H9 (cell line): ENCODE results near the gene HNRNPH2. TPM values are rescaled to one million over a fixed set of nuclear protein-coding genes. Genes with fewer than 3 reads are reported as not detected.

Experiments
- DNase-seq: peaks from one replicate; pipeline ENCODE4 v3.0.0-alpha.2; 2017
- H2AFZ ChIP-seq: one replicate; pipeline ENCODE4 v1.6.1; 2013; ENCODE audit warnings: mild to moderate bottlenecking, low read length, control low read depth, moderate library complexity
- H2AK5ac ChIP-seq: 2 replicates; pipeline ENCODE4 v1.6.1; 2013; ENCODE audit warnings: low read length, control low read depth, mixed read lengths; ENCODE audit not compliant: insufficient read length
- H2BK120ac ChIP-seq: one replicate; pipeline ENCODE4 v1.6.1; 2013; ENCODE audit warnings: low read depth, mild to moderate bottlenecking, low read length, control low read depth, inconsistent platforms; ENCODE audit not compliant: poor library complexity, severe bottlenecking
- H2BK12ac ChIP-seq: 2 replicates; pipeline ENCODE4 v1.6.1; 2013; ENCODE audit warnings: low read length, control low read depth, mixed read lengths, low read depth; ENCODE audit not compliant: insufficient read length
- H2BK15ac ChIP-seq: 2 replicates; pipeline ENCODE4 v1.6.1; 2013; ENCODE audit warnings: low read depth, low read length, control low read depth
- H2BK20ac ChIP-seq: one replicate; pipeline ENCODE4 v1.6.1; 2013; ENCODE audit warnings: low read depth, mild to moderate bottlenecking, low read length, control low read depth, inconsistent platforms; ENCODE audit not compliant: poor library complexity, severe bottlenecking
- H2BK5ac ChIP-seq: 2 replicates; pipeline ENCODE4 v1.6.1; 2013; ENCODE audit warnings: low read length, control low read depth, mixed read lengths; ENCODE audit not compliant: insufficient read length
- H3K14ac ChIP-seq: 2 replicates; pipeline ENCODE4 v1.6.1; 2013; ENCODE audit warnings: low read length, control low read depth; ENCODE audit not compliant: insufficient read depth
- H3K18ac ChIP-seq: 2 replicates; pipeline ENCODE4 v1.6.1; 2013; ENCODE audit warnings: low read depth, mild to moderate bottlenecking, mixed read lengths, low read length, control low read depth; ENCODE audit not compliant: insufficient read length
- H3K23ac ChIP-seq: 2 replicates; pipeline ENCODE4 v1.6.1; 2013; ENCODE audit warnings: low read length, control low read depth, mixed read lengths, low read depth; ENCODE audit not compliant: insufficient read length
- H3K23me2 ChIP-seq: 2 replicates; pipeline ENCODE4 v1.6.1; 2013; ENCODE audit warnings: low read depth, mild to moderate bottlenecking, mixed read lengths, low read length, control low read depth; ENCODE audit not compliant: insufficient read length, poor library complexity, severe bottlenecking
- H3K27ac ChIP-seq: 2 replicates; pipeline ENCODE4 v1.5.1; 2013; ENCODE audit warnings: low read length, control low read depth, mixed read lengths, low read depth; ENCODE audit not compliant: insufficient read length
- H3K27me3 ChIP-seq: 2 replicates; pipeline ENCODE4 v1.6.1; 2013; ENCODE audit warnings: low read length, control low read depth, inconsistent platforms; ENCODE audit not compliant: insufficient read depth
- H3K4ac ChIP-seq: 2 replicates; pipeline ENCODE4 v1.6.1; 2013; ENCODE audit warnings: low read depth, mild to moderate bottlenecking, control low read depth, inconsistent platforms, low read length, moderate library complexity
- H3K4me1 ChIP-seq: 2 replicates; pipeline ENCODE4 v1.6.1; 2013; ENCODE audit warnings: low read length, control low read depth, inconsistent platforms; ENCODE audit not compliant: insufficient read depth
- H3K4me2 ChIP-seq: 2 replicates; pipeline ENCODE4 v1.6.1; 2013; ENCODE audit warnings: low read length, control low read depth, mixed read lengths; ENCODE audit not compliant: insufficient read length, insufficient read depth
- H3K56ac ChIP-seq: 2 replicates; pipeline ENCODE4 v1.6.1; 2013; ENCODE audit warnings: low read depth, mild to moderate bottlenecking, mixed read lengths, low read length, control low read depth; ENCODE audit not compliant: insufficient read length
- H3K79me1 ChIP-seq: 2 replicates; pipeline ENCODE4 v1.6.1; 2013; ENCODE audit warnings: low read depth, mild to moderate bottlenecking, moderate library complexity, low read length, control low read depth, inconsistent platforms; ENCODE audit not compliant: insufficient read depth, poor library complexity, severe bottlenecking
- H3K79me2 ChIP-seq: 2 replicates; pipeline ENCODE4 v1.6.1; 2013; ENCODE audit warnings: low read length, control low read depth, inconsistent platforms; ENCODE audit not compliant: insufficient read depth
- H3K9ac ChIP-seq: 2 replicates; pipeline ENCODE4 v1.6.1; 2013; ENCODE audit warnings: low read length, control low read depth, mixed read lengths; ENCODE audit not compliant: insufficient read length; ENCODE audit errors: extremely low read depth
- H3K9me3 ChIP-seq: one replicate; pipeline ENCODE4 v1.6.1; 2013; ENCODE audit warnings: low read depth, low read length, inconsistent platforms; ENCODE audit not compliant: control insufficient read depth
- H3T11ph ChIP-seq: one replicate; pipeline ENCODE4 v1.6.1; 2013; ENCODE audit warnings: mild to moderate bottlenecking, low read length, control low read depth, inconsistent platforms
- H4K20me1 ChIP-seq: one replicate; pipeline ENCODE4 v1.6.1; 2013; ENCODE audit not compliant: control insufficient read depth, insufficient read length, insufficient read depth
- H4K5ac ChIP-seq: 2 replicates; pipeline ENCODE4 v1.6.1; 2013; ENCODE audit warnings: low read depth, mild to moderate bottlenecking, mixed read lengths, low read length, control low read depth; ENCODE audit not compliant: insufficient read length
- H4K8ac ChIP-seq: replicated peaks from 2 replicates; pipeline ENCODE4 v1.6.1; 2013; ENCODE audit warnings: low read length, control low read depth, mixed read lengths, low read depth; ENCODE audit not compliant: insufficient read length
- H4K91ac ChIP-seq: 2 replicates; pipeline ENCODE4 v1.6.1; 2013; ENCODE audit warnings: low read depth, mild to moderate bottlenecking, moderate library complexity, mixed read lengths, low read length, control low read depth; ENCODE audit not compliant: insufficient read length
- H3K27ac Mint-ChIP-seq, 3 experiments: 2 replicates in 2 of 3; 3 replicates in 1 of 3; pipeline ENCODE4 v1.8.0; 2020 to 2021; ENCODE audit warnings: mixed read lengths in 3 of 3, mild to moderate bottlenecking in 1 of 3, moderate library complexity in 1 of 3
- H3K27me3 Mint-ChIP-seq: 2 replicates; pipeline ENCODE4 v1.8.0; 2021; ENCODE audit warnings: low read depth, mild to moderate bottlenecking, moderate library complexity, mixed read lengths
- H3K36me3 Mint-ChIP-seq, 3 experiments: 2 replicates in 2 of 3; 3 replicates in 1 of 3; pipeline ENCODE4 v1.8.0; 2020 to 2021; ENCODE audit warnings: low read depth in 3 of 3, mixed read lengths in 3 of 3; ENCODE audit not compliant: insufficient read depth in 1 of 3
- H3K4me1 Mint-ChIP-seq, 2 experiments: 2 replicates each; pipeline ENCODE4 v1.8.0; 2020; ENCODE audit warnings: mixed read lengths in 2 of 2
- H3K4me3 Mint-ChIP-seq, 2 experiments: 2 replicates in 1 of 2; 3 replicates in 1 of 2; pipeline ENCODE4 v1.8.0; 2020 to 2021; ENCODE audit warnings: mild to moderate bottlenecking in 2 of 2, mixed read lengths in 2 of 2, moderate library complexity in 1 of 2
- H3K9me3 Mint-ChIP-seq, 2 experiments: 2 replicates in 1 of 2; 3 replicates in 1 of 2; pipeline ENCODE4 v1.8.0; 2020; ENCODE audit warnings: mild to moderate bottlenecking in 2 of 2, mixed read lengths in 2 of 2, moderate library complexity in 1 of 2
- CTCF ChIP-seq: fragments of 200-600 bp; sonication (generic); conservative IDR thresholded peaks from 3 replicates; pipeline ENCODE4 v1.8.0; 2021; ENCODE audit warnings: antibody characterized with exemption, mild to moderate bottlenecking
- WGBS: extraction: QIAGEN DNeasy Blood & Tissue Kit; methylation state at CpG from one replicate; pipeline ENCODE4 v1.1.7; 2013; ENCODE audit warnings: missing lambda C conversion rate, low lambda C conversion rate, mixed read lengths; ENCODE audit not compliant: insufficient read length; ENCODE audit errors: extremely low coverage; 5-methylcytosine and 5-hydroxymethylcytosine counted together
- total RNA-seq: library from RNA; stranded (reverse); gene quantifications from 2 replicates; pipeline ENCODE4 v1.2.1, GENCODE V29; 2021

Gene HNRNPH2
- total RNA-seq, 1 experiment from 2014 or later: 60.2 TPM

DNA sequence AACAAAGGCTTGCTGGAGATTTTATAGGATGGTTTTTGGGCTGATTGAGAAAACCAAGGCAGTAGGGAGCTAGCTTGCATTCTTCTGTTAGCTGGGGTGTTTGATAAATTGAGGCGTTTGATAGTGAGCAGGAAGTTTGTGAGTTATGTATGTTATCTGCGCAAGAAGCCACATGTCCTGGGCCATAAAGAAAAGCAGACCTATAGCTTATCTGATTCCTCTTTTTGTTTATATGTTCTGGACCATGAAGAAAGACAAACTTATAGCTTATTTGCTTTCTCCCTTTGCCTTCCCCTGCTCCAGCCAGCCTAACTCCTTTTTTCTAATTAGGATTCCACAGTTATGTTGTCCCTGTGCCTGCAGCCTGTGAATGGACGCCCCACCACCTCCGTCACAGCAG is 9.2 kb downstream of the HNRNPH2 start:
- Histone ChIP-seq H3K9me3 (peaks cover 16% of the 10 kb centered on the region), H3T11ph (no peak overlapping the region), H3K14ac (no peak overlapping the region), H4K5ac (no peak overlapping the region), H3K56ac (no peak overlapping the region), H3K27ac (no peak overlapping the region), H3K9ac (no peak overlapping the region), H3K4me2 (no peak overlapping the region), H4K20me1 (no peaks in the 10 kb centered on the region), H4K8ac (no peak overlapping the region), H3K79me2 (no peaks in the 10 kb centered on the region), H2BK5ac (no peak overlapping the region), H3K79me1 (no peaks in the 10 kb centered on the region), H4K91ac (no peak overlapping the region), H2AK5ac (no peak overlapping the region), H2BK120ac (no peak overlapping the region), H2BK20ac (no peak overlapping the region), H3K4me1 (no peaks in the 10 kb centered on the region), H3K27me3 (no peaks in the 10 kb centered on the region), H2BK15ac (no peak overlapping the region), H3K23me2 (no peaks in the 10 kb centered on the region), H3K4ac (no peak overlapping the region), H2BK12ac (no peak overlapping the region), H2AFZ (no peak overlapping the region), H3K23ac (no peak overlapping the region), H3K18ac (no peak overlapping the region)
- DNase-seq: no peak
- H3K27me3 Mint-ChIP-seq: no peaks in the 10 kb centered on the region; the same call in none of the 2 replicates
- peaks cover 24 to 26% of the 10 kb centered on the region in 2 experiments for H3K4me1 Mint-ChIP-seq
- no peak for TF ChIP-seq CTCF
- peak overlapping the region; percentile 83 to 88; a peak in 4 of 5 replicates for H3K4me3 Mint-ChIP-seq
- peaks cover 17 to 37% (median 31%) of the 10 kb centered on the region in 3 experiments for H3K36me3 Mint-ChIP-seq
- peak overlapping the region in 1 of 3 experiments; percentile 29; a peak in 2 of 7 replicates for H3K27ac Mint-ChIP-seq
- no CpG with 5 or more reads among the region's 4 CpGs for WGBS
- H3K9me3 Mint-ChIP-seq: peaks cover 73 to 79% of the 10 kb centered on the region in 2 experiments
